GM19372 (cell line): ENCODE results near the gene RAP1A.
A peak's percentile ranks its signal among the peaks of the same experiment; 100 is the strongest.

ENCODE experiments used
- ATAC-seq: cut with Tn5 transposase; IDR thresholded peaks from one replicate; pipeline ENCODE4 v1.9.1; 2021; ENCODE audit warnings: mild to moderate bottlenecking, low read depth, moderate library complexity; ENCODE audit not compliant: unreplicated experiment

Gene RAP1A

DNA sequence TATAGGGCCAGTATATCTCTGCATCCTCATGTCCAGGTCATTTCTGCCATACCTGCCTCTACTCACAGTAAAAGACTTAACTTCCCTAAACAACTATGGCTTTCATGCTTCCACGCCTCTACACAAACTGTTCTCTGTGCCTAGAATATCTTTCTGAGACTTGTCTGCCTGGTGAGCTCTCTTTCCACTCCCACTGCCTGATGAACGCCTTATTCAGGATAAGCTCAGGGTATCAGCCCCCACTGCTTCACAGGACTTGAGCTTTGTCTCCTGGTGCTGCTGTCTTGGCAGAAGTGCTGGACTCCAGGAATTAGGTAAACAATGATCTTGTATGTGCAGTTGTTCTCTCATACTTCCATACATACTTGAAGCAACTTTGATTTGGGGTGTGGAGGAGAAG is 131.3 kb downstream of the RAP1A start:
- no peak for ATAC-seq

- no peak for ATAC-seq
Measured at GRCh38 chr1:111751906-111752575, 132.5 kb downstream of the RAP1A start.

DNA sequence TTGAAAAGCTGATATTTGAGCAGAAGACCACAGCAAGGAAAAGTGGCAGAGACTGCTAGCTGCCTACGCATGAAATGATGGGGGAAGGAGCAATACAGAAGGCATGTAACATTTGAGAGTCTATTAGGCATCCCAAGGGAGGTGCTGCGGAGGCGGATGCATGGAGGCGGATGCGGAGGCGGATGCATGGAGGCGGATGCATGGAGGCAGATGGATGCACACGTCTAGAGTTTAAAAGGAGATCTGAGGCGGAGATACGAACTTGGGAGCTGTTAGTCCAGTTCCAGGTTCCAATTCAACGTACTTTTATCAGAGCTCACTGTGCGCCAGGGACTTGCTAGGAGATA is 135.4 kb downstream of the RAP1A start:
- peak; percentile 6 for ATAC-seq

GRCh38 chr1:111755331-111756123 is 135.9 kb downstream of the RAP1A start, which contains the start of gene DDX20:
TSS of gene DDX20 (plus strand) at chr1:111755901. CDS start at chr1:111755925, 24 bp downstream.
- peak; percentile 92 for ATAC-seq

GRCh38 chr1:111756124-111756513 is 136.5 kb downstream of the RAP1A start:
- peak; percentile 9 for ATAC-seq

DNA sequence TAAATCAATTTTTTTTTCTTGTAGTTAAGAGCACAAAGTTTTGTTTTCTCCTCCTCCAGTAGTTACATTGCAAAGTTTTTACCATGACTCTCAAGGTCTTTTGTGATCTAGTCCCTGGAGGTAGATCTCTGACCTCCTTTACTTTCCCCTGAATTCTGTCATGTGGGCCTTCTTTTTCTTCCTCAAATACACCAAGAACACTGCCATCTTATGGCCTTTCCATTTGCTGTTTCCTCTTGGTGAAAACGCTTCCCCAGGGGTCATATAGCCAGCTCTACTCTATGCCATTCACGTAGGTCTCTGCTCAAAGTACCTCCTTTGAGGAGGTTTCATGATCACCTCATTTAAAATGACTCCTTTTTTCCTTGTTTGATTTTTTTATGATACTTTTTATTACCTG is 138.8 kb downstream of the RAP1A start:
- no peak for ATAC-seq

DNA sequence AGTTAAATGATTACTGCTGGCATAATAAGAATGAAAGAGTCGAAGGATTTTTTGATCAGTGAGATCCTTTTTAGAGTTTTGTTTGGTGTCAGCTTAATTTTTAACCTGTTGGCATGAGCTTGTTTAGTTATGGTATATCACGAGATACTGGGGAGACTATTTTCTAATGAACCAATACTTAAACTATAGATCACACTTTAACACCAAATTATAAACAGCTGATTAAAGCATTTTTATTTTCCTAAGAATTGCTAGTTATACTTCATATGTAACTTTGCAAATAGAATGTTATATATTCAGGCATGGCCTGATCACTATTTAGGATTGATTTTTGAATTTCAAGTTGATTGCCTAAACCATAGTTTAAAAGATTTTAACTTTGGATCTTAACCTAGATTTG is 142.1 kb downstream of the RAP1A start:
- ATAC-seq: no peak

- no peak for ATAC-seq
Measured at GRCh38 chr1:111762332-111762731, 142.7 kb downstream of the RAP1A start.
